Measurements from ENCODE around the gene WDR4.
A peak's percentile ranks its signal among the peaks of the same experiment; 100 is the strongest.
"Not testable (repeated sequence)": the region's sequence is repeated elsewhere in the genome, so short reads cannot be mapped to it uniquely, and the experiment has no call there.

WDR4 gene, protein sequence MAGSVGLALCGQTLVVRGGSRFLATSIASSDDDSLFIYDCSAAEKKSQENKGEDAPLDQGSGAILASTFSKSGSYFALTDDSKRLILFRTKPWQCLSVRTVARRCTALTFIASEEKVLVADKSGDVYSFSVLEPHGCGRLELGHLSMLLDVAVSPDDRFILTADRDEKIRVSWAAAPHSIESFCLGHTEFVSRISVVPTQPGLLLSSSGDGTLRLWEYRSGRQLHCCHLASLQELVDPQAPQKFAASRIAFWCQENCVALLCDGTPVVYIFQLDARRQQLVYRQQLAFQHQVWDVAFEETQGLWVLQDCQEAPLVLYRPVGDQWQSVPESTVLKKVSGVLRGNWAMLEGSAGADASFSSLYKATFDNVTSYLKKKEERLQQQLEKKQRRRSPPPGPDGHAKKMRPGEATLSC

DNA sequence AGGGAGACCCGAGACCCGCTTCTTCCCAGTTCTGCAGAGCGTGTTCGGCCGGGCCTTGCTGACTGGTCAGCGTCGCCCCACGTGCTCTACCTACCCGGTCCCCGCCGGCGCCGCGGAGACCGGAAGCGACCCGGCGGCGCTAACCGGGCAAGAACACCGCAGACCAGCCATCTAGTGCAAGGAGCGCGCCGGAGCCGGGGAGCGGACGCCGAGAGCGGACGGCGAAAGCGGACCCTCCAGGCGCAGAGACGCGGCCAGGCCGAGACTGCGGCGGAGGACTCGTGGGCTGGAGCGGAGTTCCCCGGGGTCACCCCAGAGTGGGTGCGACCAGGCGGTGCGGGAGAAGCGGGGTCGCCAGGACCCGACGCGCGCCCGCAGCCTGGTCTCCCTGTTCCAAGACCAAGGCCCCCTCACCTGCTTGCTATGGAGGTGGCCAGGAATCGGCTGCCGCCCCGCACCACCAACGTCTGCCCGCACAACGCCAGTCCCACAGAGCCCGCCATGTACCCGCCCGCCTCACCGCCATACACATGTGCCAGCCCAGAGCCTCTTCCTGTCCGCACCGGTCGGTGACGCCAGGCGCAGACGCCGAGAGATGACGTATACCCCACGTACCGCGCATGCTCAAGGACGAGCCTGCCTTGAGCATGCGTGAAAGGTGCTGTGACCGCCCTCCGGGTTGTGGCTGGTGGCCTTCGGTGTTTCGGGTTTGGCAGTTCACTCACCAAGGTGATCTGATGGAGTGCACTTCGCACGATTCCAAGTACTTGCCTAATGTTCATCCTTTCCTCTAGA, at the start of gene WDR4:
TSS of gene WDR4 (minus strand) at position 547 of the 795 bp plus-strand sequence. CDS start at position 503, 44 bp downstream.
- DNase-seq, result peak; percentile 98

DNA sequence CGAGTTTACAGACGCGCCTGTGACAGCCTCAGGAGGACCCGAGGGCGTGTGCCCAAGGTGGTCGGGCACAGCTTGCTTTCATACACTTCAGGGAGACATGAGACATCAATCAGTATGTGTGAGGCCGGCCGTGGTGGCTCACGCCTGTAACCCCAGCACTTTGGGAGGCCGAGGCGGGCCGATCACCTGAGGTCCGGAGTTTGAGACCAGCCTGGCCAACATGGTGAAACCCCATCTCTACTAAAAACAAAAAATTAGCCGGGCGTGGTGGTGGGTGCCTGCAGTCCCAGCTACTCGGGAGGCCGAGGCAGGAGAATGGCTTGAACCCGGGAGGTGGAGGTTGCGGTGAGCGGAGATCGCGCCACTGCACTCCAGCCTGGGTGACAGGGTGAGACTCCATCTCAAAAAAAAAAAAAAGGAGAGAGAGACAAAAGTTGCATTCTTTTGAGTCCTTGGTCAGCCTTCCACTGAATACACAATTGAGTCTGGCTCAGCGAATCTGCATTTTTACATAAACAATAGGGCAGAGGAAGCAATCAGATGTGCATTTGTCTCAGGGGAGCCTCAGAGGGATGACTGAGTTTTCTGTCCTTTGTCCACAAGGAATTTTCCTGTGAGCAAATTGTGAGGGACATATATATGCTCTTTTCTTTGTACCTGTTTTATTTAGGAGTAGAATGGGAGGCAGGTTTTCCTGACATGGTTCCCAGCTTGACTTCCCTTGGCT, 48.3 kb upstream of the WDR4 start:
- not testable (repeated sequence) for DNase-seq

DNA sequence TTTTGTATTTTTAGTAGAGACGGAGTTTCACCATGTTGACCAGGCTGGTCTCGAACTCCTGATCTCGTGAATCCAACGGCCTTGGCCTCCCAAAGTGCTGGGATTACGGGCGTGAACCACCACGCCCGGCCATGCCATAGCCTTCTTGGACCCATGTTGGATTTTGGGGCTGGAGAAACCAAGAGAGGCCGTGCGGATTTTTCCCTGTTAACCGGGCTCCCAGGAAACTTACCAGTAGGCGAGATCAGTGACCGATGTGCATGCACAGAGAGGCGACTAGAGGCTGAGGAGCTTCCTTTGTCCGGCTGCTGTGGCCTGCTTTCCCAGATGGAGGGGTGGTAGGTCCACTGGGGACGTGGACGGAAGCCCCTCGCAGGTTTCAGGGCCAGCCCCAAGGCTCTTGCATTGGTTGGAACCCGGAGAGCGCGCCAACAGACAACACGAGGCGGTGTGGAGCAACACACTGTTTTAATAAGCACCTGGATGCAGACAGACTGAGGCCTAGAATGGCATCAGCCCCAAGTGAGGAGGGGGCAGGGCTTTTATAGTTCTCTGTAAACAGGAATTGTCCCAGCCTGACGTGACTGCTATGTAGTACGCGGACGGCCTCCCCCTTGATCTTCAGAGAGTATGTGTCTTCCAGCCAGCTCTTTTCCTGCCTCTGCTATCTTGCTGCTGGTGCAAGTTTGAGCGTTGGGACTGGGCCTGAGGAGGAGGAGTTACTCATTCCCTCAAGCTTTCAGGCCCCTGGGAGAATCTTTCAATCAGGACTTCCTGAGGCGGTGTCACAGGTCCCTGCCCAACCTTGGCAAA, 46.0 kb upstream of the WDR4 start, which contains the start of gene ERVH48-1:
TSS of gene ERVH48-1 (minus strand) at position 517 of the 813 bp plus-strand sequence. CDS start 6,624 bp downstream, outside the sequence.
- no peak for DNase-seq

DNA sequence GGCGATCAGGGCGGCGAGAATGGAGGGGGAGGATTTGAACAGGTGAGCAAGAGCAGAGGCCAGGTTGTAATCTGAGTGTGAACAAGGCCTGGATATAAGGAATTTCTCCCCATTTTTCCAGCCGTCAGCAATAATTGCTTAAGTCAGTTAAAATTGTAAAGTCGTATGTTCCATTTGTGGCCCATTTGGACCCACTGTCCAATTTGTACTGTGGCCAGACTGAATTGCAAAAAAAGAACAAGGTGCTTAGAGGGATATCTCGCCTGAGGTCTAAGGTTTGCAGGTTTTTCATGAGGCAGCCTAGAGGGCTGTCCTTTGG, 45.1 kb upstream of the WDR4 start:
- DNase-seq, result no peak

DNA sequence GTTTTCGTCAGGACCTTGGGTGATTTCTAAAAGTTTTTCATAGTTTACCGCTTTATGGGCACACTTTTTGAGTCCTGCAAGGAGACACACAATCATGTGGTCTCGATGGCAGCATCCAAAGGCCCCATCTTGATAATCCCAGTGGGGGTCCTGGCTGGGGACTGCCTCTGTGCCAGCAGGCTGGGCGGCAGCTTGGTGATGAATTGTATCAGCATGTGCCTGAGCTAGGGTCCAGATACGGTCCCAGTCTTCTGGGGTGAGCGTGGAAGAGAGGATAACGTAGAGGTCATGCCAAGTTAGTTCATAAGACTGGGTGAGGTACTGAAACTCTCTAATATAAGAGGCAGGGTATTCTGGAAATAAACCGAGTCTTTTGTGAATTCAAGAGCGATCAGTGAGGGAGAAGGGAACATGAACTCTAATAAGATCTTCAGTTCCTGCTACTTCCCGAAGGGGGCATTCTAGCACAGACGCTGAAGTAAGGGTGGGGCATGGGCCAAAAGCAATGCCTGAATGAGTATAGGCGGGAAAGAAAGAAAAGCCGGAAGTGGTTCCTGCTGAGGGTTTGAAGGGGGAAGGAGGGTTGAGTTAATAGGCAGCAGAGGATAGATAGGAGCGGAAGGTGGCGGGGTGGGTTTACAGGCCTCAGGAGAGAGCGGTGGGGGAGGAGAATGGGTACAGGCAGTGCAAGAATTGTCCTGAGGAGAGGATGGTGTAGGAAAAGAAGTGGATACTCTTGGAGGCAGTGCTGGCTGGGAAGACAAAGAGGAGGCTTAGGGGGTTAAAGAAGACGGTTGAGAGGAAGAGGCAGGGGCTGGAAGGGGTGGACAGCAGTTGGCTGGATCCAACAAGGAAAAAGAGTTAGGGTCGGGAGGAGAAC, 44.5 kb upstream of the WDR4 start:
- DNase-seq, result peak; percentile 35

DNA sequence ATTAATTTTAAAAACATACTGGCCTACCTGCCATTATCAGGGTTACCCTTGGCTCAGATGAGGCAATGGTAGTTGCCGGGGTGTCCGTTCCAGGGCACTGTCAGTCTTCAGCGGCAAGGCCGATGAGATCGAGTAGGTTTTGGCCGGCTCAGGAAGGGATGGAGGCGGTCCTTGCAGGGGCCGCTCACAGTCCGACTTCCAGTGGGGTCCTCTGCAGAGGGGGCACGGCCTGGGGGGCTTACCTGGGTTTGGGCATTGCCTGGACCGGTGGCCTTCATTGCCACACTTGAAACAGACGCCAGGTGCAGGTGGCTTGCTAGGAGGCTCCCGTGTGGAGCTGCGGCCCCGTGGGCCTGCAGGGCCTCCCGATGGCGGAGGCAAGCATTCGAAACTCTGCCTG, 43.6 kb upstream of the WDR4 start:
- no peak for DNase-seq

DNA sequence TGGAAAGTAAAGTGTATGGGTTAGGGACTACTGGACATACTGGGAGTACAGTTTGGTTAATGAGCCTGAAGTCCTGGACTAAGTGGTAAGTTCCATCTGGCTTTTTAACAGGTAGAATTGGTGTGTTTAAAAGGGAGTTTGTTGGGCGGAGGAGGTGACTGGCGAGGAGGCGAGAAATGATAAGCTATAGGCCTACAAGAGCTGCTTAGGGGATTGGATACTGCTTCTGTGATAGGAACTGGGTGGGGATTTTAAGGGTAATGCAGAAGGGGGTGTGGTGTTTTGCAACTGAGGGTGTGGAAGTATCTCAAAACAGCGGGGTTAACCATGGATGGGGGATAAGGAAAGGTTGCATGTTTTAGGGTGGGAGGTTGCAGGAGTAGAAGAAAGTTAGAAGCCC, 42.6 kb upstream of the WDR4 start:
- no peak for DNase-seq

DNA sequence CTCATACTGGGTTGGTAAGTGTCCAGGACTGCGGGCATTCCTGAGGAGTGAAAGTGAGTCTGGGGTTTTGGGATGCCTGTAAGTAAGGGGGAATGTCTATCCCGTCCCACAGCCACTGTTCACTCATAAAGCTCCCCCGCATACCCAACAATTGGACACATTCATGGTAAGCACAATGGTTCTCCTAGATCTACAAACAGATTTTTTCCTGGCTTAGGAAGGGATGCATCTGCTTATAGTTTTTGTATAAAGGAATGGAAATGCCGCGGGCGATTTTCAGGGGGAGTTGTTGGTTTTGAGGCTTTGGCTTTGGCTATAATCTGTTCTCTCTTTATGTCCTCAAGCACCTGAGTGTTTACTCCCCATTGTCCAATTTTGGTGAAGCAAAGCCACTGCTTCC, 39.0 kb upstream of the WDR4 start:
- DNase-seq, result no peak

DNA sequence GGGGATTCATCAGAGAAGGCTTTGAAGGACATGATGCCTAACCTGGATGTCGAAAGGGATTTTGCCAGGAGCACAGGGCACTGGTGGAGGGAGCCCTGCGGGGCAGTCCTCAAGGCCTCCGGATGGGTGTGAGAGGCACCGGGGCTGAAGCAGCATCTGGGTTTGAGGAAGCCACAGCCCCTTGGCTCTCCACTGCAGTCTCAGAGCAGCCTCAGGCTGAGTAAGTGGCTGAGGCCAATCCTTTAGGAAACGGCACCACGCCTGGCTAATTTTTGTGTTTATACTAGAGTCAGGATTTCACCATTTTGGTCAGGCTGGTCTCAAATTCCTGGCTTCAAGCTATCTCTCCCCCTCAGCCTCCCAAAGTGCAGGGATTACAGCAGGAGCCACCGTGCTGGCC, 34.1 kb upstream of the WDR4 start:
- no peak for DNase-seq

DNA sequence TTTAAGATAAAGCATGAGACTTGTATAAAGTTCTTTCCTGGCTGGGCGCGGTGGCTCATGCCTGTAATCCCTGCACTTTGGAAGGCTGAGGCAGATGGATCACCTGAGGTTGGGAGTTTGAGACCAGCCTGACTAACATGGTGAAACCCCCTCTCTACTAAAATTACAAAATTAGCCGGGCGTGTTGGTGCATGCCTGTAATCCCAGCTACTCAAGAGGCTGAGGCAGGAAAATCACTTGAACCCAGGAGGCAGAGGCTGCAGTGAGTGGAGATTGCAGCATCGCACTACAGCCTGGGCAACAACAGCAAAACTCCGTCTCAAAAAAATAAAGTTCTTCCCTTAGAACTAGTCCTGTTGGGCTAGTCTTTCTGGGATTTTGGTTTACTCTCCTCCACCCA, 32.6 kb upstream of the WDR4 start:
- DNase-seq, result not testable (repeated sequence)

DNA sequence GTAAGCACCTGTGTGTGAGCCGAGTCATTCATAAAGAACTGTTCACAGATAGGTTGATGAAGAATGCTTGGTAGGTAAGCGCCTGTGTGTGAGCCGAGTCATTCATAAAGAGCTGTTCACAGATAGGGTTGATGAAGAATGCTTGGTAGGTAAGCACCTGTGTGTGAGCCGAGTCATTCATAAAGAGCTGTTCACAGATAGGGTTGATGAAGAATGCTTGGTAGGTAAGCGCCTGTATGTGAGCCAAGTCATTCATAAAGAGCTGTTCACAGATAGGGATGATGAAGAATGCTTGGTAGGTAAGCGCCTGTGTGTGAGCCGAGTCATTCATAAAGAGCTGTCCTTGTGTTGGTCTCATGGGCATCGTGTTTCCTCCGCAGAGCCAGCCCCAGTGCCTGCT, 29.1 kb upstream of the WDR4 start:
- DNase-seq, result not testable (repeated sequence)

DNA sequence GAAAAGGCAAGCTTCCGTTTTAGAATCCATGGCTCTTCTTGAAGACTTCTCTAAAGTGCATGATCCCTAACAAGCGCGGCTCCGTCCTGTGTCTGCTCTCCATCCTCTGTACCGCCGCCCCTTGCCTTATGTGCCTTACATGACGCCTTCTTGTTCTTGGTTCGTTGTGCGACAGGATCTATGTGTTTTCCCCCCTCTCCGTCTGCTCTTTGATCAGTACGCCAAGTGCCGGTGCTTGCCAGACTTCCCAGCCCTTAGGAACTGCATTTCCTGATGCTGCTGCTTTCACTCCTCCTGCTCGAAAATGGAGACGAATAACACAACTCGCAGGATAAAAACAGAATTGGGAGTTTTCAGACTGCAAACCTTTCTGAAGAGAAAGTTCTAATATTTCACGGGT, 26.9 kb upstream of the WDR4 start:
- no peak for DNase-seq

DNA sequence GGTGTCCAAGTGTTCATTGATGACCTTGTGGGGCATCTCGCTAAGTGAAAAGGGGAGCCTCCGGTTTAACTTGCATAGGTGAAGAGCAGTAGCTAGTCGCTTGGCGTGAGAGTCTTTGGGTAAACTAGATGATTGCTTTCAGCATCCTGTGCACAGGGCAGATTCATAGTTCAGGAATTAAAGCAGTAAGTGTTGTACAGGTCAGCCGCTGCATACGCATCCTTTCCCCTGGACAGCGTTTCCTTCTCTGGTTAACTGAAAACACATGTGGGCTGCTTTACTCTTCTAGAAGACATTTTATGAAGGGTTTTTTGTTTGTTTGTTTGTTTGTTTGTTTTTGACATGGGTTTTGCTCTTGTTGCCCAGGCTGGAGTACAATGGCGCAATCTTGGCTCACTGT, 25.9 kb upstream of the WDR4 start:
- DNase-seq, result no peak

DNA sequence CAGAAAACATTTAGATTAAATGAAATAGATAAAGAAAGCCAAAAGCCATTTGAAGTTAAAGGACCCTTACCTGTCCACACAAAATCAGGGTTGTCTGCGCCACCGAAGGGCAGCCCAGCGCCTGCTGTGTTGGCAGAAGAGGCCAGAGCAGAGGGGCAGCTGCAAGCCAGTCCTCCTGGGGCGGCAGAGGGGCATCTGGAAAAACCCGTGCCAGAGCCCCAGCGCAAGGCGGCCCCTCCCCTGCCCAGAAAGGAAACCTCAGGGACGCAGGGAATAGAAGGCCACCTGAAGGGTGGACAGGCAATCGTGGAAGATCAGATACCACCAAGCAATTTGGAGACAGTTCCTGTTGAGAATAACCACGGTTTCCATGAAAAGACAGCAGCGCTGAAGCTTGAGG, 24.5 kb upstream of the WDR4 start:
- DNase-seq, result no peak

DNA sequence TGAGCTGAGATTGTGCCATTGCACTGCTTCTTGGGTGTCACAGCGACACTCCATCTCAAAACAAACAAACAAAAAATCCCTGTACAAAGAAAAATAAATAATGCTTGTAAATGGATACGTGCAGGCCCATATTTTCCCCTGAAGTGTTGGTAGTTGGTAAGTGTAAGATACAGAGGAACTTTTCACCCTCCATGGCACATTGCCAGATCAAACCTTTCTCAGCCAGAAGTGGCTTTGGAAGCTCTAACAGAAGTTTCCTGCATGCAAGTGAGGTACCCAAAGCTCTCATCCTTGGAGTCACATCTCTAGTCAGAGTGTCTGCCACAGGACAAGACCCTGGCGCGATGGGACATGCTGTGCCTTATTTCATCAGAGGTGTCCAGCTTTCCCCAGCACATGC, 21.1 kb upstream of the WDR4 start:
- DNase-seq, result no peak

DNA sequence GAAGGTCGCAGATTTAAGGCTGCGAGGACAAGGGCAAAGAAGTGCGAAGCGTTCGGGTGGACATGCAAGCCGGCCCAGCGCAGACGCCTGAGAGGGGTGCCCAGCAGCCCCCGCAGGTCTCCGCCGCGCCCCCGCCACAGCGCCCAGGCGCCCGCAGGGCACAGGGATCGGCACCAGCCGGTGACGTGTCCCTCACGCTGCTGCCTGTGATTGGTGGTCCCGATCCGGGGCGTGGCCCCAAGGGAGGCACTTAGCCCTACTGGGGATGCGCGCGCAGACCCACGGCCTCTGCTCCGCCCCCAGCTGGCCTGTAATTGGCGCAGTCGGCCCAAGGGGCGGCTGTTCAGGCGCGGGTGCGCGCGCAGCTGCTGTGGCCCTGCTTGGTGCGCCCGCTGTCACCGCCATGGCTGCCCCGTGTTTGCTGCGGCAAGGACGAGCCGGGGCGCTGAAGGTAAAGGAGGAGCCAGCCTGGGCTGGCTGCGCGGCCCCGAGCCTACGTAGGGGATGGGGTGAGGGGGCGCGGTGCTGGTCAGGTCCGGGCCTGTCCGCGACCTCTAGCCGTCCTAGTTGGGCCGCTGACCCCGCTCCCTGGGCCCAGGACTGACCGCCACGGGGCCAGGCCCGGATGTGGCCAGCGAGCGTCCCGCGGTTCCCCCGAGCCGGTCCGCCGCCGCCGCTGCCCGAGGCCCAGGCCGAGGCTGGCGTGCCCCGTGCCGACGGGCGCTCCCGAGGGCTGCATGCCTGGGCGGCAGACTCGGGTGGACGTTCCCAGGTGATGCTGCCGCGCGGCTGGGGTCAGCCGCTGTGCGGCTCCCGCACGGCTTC, 13.8 kb upstream of the WDR4 start, which contains the start of gene NDUFV3:
TSS of gene NDUFV3 (plus strand) at position 379 of the 825 bp plus-strand sequence. CDS start at position 404, 25 bp downstream.
- peak; percentile 100 for DNase-seq

DNA sequence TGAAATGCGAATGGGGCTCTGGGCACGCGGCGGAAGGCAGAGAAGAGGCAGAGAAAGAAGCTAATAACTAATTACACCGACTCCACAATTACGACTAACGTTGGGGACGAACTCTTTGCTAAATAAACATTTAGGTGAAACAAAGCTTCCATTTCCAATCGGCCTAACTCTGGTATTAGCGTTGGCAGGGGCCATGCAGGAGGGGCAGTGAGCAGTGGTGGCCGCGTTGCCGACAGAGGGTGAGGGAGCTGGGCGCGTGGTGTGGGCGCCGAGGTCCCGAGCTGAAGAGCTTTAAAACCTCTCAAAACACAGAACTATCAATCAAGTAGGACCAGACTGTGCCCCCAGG, 13.2 kb upstream of the WDR4 start:
- no peak for DNase-seq

DNA sequence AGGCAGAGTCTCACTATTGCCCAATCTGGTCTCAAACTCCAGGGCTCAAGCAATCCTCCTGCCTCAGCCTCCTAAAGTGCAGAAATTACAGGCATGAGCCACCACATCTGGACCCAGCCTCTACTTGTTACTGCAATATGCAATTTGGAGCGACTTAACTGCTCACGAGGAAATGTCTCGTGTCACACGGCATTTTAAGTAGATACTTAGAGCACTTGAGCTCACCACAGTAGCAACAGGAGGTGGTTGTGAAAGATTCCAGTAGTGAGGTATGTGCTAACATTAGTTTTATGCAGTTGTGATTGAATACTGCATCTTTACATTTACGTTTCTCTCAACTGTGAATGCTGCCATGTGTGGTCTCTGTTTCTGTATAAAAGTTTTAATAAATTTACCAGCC, 8.0 kb upstream of the WDR4 start:
- no peak for DNase-seq

DNA sequence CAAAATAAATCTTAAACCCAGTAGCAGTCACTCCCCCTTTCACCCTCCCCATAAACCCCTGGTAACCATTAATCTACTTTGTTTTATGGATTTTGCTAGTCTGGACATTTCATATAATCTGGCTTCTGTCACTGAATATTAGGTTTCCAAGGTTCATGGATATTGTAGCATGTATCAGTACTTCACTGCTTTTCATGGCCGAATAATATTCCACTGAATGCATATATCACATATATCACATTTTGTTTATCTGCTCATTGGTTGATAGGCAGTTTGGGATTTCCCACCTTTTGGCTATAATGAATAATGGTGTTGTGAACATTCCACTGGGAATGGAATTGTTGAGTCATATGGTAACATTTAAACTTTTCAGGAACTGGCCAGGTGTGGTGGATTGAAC, 4.6 kb upstream of the WDR4 start:
- DNase-seq, result no peak

DNA sequence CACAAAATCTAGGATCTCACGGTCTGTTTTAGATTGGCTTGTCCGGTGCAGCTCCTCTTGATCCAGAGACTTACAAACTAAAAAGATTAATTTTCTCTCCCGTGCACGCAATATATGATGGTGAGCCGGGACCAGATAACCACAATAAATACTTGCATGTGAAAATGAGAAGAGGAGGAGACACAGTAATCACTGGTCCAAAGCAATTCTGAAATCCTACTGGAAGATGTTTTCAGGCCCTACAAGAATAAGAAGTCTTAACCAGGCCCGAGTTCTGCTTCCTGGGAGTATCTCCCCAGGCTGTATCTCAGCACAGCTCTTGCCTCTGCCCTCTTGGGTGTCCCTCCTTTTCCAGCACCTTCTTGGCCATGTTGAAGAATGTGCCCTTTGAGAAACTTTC, 1.0 kb upstream of the WDR4 start:
- no peak for DNase-seq

DNA sequence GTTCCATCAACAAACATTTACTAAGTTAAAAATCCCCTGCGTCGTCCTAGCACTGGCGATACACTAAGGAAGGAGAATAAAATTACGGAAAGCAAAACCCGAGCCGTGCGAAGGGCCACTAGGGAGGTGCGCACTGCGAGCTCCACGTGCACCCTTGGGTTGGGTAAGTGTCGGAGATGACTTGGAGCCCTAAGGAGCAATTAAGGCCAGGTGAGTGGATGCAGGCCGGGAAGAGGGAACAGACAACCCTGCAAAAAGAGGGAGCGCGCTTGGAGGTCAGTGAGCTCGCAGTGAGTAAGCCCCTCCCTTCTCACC, 704 bp downstream of the WDR4 start:
- no peak for DNase-seq
